ENCODE data around the gene GOLGA6B. TPM values are rescaled to one million over a fixed set of nuclear protein-coding genes. Genes with fewer than 3 reads are reported as not detected.
"Not testable (repeated sequence)": the region's sequence is repeated elsewhere in the genome, so short reads cannot be mapped to it uniquely, and the experiment has no call there.

Gene GOLGA6B
- total RNA-seq (0.08 TPM in 1 of 2 replicates, not detected in the other), polyA plus RNA-seq (not detected in 2 replicates)

GRCh38 chr15:72654397-72654796 lies at the start of gene GOLGA6B:
Gene GOLGA6B, plus strand, starts transcription at chr15:72654697. Its CDS starts 41 bp downstream, at chr15:72654738.
- H3K36me3 ChIP-seq (replicated peaks; ENCODE audit: insufficient read depth, low read depth); DNase-seq (ENCODE audit: low spot score); H3K4me1 ChIP-seq (ENCODE audit: insufficient read depth); H4K20me1 ChIP-seq (ENCODE audit: insufficient read depth, poor library complexity, severe bottlenecking); H3K9me3 ChIP-seq (ENCODE audit: low read depth); H2AFZ ChIP-seq; H3K27me3 ChIP-seq; H3K79me2 ChIP-seq; H3K4me2 ChIP-seq; H3K9me2 ChIP-seq (replicated peaks; ENCODE audit: insufficient read depth); H3K27ac ChIP-seq; H3K4me3 ChIP-seq: not testable (repeated sequence)
- no CpG with 5 or more reads among the region's 7 CpGs for whole genome bisulfite sequencing (ENCODE audit: low lambda C conversion rate, missing lambda C conversion rate)

- H3K4me2 ChIP-seq = no peak overlapping the region
- WGBS (ENCODE audit: low lambda C conversion rate, missing lambda C conversion rate) = 69% methylated on average over 4 of the region's 4 CpGs
- no peak overlapping the region for H2AFZ ChIP-seq
Measured at GRCh38 chr15:72604794-72605193, 49.7 kb upstream of the GOLGA6B start.

GRCh38 chr15:72608084-72608483 lies 46.4 kb upstream of the GOLGA6B start:
- H3K27me3 ChIP-seq; H3K9me2 ChIP-seq (replicated peaks; ENCODE audit: insufficient read depth); H4K20me1 ChIP-seq (ENCODE audit: insufficient read depth, poor library complexity, severe bottlenecking); H3K4me2 ChIP-seq; H2AFZ ChIP-seq; H3K79me2 ChIP-seq; H3K27ac ChIP-seq; H3K9me3 ChIP-seq (ENCODE audit: low read depth); H3K4me3 ChIP-seq; H3K36me3 ChIP-seq (replicated peaks; ENCODE audit: insufficient read depth, low read depth); H3K4me1 ChIP-seq (ENCODE audit: insufficient read depth); DNase-seq (ENCODE audit: low spot score): not testable (repeated sequence)
- WGBS (ENCODE audit: low lambda C conversion rate, missing lambda C conversion rate) = 90% methylated on average over 3 of the region's 3 CpGs

More at GRCh38 chr15:72604794-72605193, 49.7 kb upstream of the GOLGA6B start:
- Histone ChIP-seq H3K36me3 (replicated peaks; ENCODE audit: insufficient read depth, low read depth) (no peaks in the 10 kb centered on the region), H3K4me3 (no peak overlapping the region), H3K27me3 (no peaks in the 10 kb centered on the region), H3K9me2 (replicated peaks; ENCODE audit: insufficient read depth) (no peaks in the 10 kb centered on the region), H3K9me3 (ENCODE audit: low read depth) (no peaks in the 10 kb centered on the region), H3K4me1 (ENCODE audit: insufficient read depth) (no peaks in the 10 kb centered on the region), H4K20me1 (ENCODE audit: insufficient read depth, poor library complexity, severe bottlenecking) (no peaks in the 10 kb centered on the region), H3K27ac (no peak overlapping the region), H3K79me2 (no peaks in the 10 kb centered on the region)
- no peak for DNase-seq (ENCODE audit: low spot score)
- TF ChIP-seq EZH2 (IDR thresholded peaks at IDR 0.05; ENCODE audit: borderline replicate concordance) = no peak
- TF ChIP-seq CTCF (IDR thresholded peaks at IDR 0.05; ENCODE audit: poor library complexity) = no peak
- TF ChIP-seq EZH2phosphoT487 (IDR thresholded peaks at IDR 0.05; ENCODE audit: low read depth, severe bottlenecking, unreplicated experiment) = no peak

- Histone ChIP-seq H3K27ac (no peak overlapping the region), H3K27me3 (no peaks in the 10 kb centered on the region), H3K79me2 (no peaks in the 10 kb centered on the region), H4K20me1 (ENCODE audit: insufficient read depth, poor library complexity, severe bottlenecking) (no peaks in the 10 kb centered on the region), H3K4me2 (no peak overlapping the region), H3K9me2 (replicated peaks; ENCODE audit: insufficient read depth) (no peaks in the 10 kb centered on the region), H2AFZ (no peak overlapping the region), H3K4me1 (ENCODE audit: insufficient read depth) (no peaks in the 10 kb centered on the region), H3K4me3 (no peak overlapping the region), H3K36me3 (replicated peaks; ENCODE audit: insufficient read depth, low read depth) (no peaks in the 10 kb centered on the region), H3K9me3 (ENCODE audit: low read depth) (no peaks in the 10 kb centered on the region)
- 94% methylated on average over 8 of the region's 8 CpGs for WGBS (ENCODE audit: low lambda C conversion rate, missing lambda C conversion rate)
- DNase-seq (ENCODE audit: low spot score) = no peak
- TF ChIP-seq EZH2phosphoT487 (IDR thresholded peaks at IDR 0.05; ENCODE audit: low read depth, severe bottlenecking, unreplicated experiment) = no peak
- TF ChIP-seq EZH2 (IDR thresholded peaks at IDR 0.05; ENCODE audit: borderline replicate concordance) = no peak
- TF ChIP-seq CTCF (IDR thresholded peaks at IDR 0.05; ENCODE audit: poor library complexity) = no peak
Measured at GRCh38 chr15:72609862-72610261, 44.6 kb upstream of the GOLGA6B start.

- not testable (repeated sequence) for H3K4me1 ChIP-seq (ENCODE audit: insufficient read depth)
- 95% methylated on average over 3 of the region's 3 CpGs for WGBS (ENCODE audit: low lambda C conversion rate, missing lambda C conversion rate)
Measured at GRCh38 chr15:72612324-72612723, 42.2 kb upstream of the GOLGA6B start.

More at GRCh38 chr15:72612324-72612723, 42.2 kb upstream of the GOLGA6B start:
- not testable (repeated sequence) for H3K79me2 ChIP-seq; H3K27ac ChIP-seq; DNase-seq (ENCODE audit: low spot score); H3K9me2 ChIP-seq (replicated peaks; ENCODE audit: insufficient read depth); H3K9me3 ChIP-seq (ENCODE audit: low read depth); H4K20me1 ChIP-seq (ENCODE audit: insufficient read depth, poor library complexity, severe bottlenecking); H3K4me3 ChIP-seq; H3K27me3 ChIP-seq; H3K36me3 ChIP-seq (replicated peaks; ENCODE audit: insufficient read depth, low read depth); H3K4me2 ChIP-seq; H2AFZ ChIP-seq

All from hepatocyte (in vitro differentiated cells).